NB4 (cell line): Measurements from ENCODE around the gene ZBTB34.

Experiments
- CTCF ChIP-seq: IDR thresholded peaks from one replicate; pipeline ENCODE4 v1.5.1; 2012; ENCODE audit warnings: low read depth, low read length
- MAX ChIP-seq: IDR thresholded peaks from 2 replicates; pipeline ENCODE4 v1.6.1; 2011; ENCODE audit warnings: low read depth, low read length
- POLR2A ChIP-seq: IDR thresholded peaks from 2 replicates; pipeline ENCODE4 v1.6.1; 2011; ENCODE audit warnings: mild to moderate bottlenecking; ENCODE audit not compliant: insufficient read length; ENCODE audit errors: extremely low read depth

- TF ChIP-seq MAX (no peak), POLR2A (no peak), CTCF (no peak)
Observed at GRCh38 chr9:126880226-126880946, 19.9 kb downstream of the ZBTB34 start.
